Measurements from ENCODE around the gene PI4KB.

PI4KB gene

DNA sequence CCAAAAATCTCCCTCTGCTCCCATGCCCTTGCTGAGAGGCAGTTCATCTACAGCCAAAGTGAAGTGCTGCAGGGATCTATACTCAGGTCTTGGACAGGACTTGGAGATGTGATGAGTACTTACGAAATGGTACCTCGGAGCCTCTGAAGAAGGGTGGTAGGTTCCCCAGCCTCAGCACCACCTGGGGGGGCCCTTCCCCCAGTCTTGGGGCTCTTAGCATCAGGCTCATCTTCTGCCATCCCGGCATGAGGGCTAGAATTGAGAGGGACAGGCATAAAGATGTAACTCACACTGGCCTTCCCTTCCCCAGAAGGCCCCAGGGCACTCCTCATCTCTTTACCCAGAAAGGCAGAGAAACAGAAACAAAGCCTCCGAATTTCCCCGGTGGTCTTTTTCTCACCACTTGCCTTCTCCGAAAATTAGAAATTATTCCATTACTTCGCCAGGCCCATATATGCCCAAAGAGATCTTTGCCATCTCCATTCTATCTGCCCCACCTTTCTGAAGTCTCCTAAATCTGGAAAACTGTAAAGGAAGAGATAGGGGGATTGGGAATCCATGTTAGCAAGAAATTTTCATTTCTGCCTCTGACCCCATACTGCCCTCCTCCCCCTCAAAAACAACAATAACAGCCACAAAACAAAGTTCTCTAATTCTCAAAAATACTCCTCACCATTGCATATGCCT is 19.0 kb upstream of the PI4KB start:
- DNase-seq (ENCODE audit: low spot score), result no peak

DNA sequence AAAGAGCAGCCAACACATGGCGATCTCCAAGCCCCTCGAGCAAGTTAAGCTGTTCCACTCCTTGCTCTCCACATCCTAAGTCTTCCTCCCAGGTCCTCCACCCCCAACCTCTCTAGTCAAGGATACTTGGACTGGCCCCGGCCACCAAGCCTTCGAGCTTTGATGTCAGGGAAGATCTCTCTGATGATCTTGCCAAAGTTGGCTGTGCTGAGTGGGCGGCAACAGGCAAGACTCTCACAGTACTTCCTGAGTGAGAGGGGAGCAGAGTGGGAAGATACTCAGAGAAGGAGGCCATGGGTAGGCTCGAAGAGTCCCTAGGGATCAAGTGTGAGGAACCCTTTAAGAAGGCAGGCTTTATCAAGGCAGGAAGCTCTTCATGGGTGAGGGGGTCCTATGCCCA is 17.1 kb upstream of the PI4KB start:
- DNase-seq (ENCODE audit: low spot score), result no peak

DNA sequence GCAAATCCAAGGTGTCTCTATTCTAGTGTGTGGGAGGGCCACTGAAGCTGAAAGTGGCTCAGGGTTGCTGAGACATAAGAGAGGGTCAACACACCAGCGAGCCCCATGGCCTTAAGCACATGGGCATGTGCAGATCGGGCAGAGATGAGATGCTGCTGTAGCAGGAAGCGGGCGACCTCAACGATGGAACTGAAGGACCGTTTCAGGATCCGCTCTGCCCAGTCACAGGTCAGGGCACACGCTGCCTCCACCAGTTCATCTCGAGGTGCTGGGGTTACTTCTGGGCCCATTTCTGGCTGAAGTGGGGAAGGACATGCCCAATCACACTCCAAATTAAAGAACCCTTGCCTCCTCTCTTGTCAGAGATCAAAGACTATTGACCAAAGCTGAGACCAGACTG is 16.4 kb upstream of the PI4KB start:
- no peak for DNase-seq (ENCODE audit: low spot score)

DNA sequence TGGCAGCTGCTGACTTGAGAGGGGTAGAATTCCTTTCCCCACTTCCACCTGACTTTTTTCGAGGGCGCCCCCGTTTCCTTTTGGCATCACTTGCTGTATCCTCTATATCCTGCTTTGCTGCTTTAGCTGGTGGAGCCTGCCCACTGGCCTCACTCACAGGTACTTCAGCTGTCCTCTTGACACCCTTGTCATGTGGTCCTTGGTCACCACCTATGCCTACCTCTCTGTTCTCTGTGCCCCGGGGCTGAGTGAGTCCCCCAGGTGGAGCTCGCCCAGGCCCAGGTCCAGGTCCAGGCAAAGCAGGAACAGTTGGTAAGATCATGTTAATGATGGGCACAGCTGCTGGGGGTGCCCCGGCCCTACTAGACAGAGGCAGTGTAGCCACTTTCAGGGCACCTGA is 15.4 kb upstream of the PI4KB start:
- no peak for DNase-seq (ENCODE audit: low spot score)

DNA sequence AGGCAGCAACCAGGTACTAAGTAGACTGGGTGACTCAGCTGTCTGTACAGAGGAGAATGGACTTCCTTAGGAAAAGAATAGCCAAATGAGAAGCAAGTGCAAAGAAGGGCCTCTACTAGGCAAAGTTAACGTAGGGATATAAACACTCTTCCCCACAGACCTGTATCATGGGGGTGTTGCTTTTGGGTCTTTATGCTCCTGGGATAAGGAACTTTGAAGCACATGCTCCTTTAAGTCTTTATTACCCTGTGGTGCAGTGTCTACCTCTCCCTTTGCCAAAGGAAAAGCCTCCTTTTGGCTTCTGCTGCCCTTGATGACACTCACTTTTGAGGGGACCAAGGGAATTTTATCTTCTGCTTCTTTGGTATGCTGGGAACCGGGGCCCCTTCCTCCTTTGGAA is 14.8 kb upstream of the PI4KB start:
- no peak for DNase-seq (ENCODE audit: low spot score)

DNA sequence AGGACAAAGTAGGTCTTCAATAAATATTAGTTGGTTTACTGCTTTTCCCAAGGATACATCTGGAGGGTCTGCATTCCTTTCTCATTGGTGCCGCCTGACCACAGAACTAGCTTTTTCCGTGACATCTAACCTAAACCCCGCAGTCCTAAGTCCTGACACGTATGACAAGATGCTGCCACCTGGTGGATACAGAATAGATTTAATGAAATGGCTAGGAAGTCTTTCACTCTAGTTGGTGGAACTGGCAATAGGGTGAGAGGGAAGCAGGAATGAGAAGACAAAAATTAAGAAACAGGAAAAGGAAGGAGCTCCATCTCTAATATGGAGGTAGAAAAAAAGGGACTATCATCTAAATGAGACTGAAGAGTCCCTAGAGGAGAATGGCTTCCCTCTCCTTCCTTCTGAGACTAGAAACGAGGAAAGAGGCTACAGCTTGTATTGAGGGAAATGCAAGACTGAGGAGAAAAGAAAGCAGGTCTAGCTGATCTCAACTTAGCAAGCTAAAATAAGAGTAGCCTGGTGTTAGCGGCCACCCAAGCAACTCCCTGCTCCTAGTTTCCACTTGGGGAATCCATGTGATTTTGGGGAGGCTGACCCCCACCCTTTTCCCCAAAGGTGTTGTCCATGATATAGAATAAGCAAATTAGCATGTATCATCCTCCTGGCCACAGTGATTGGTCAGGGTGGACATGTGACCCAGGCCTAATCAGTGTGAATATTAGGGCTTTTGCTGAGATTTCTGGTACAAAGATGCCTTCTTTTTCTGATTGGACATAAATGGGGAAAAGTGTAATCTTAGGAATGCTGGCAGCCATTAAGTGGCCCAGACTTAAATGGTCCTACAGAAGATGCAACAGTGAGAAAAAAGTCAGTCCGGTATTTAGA is 13.9 kb upstream of the PI4KB start:
- peak; percentile 73 for DNase-seq (ENCODE audit: low spot score)

DNA sequence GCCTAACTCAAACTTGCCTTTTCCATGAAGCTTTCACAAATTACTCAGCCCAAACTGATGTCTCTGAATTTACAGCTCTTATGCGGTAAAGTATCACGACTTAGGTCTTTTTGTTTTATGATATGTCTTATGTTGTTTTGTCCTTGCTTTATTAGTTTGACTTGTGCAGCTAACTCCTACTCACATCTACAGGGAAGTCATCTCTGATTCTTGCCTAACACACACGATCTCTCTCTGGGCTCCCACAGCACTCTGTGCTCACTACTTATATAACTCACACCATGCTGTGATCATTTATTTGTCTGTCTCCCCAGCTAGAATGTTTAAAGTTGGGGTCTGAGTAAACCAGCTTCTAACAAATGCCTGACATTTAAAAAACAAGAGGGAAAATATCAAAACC is 9.3 kb upstream of the PI4KB start:
- DNase-seq (ENCODE audit: low spot score), result no peak

DNA sequence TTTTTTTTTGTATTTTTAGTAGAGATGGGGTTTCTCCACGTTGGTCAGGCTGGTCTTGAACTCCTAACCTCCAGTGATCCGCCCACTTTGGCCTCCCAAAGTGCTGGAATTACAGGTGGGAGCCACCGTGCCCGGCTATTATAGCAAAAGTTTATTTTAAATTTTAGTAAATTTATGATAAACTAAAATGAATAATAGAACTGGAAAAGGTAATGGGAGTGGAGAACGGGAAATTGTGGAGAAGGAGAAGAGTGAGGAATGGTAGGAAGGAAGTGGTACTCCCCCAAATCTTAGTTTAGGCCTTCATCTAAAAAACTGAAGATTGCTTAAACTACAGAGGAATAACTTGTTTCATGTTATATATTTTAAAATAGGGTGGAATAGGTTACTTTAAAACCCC is 7.6 kb upstream of the PI4KB start:
- DNase-seq (ENCODE audit: low spot score), result no peak

DNA sequence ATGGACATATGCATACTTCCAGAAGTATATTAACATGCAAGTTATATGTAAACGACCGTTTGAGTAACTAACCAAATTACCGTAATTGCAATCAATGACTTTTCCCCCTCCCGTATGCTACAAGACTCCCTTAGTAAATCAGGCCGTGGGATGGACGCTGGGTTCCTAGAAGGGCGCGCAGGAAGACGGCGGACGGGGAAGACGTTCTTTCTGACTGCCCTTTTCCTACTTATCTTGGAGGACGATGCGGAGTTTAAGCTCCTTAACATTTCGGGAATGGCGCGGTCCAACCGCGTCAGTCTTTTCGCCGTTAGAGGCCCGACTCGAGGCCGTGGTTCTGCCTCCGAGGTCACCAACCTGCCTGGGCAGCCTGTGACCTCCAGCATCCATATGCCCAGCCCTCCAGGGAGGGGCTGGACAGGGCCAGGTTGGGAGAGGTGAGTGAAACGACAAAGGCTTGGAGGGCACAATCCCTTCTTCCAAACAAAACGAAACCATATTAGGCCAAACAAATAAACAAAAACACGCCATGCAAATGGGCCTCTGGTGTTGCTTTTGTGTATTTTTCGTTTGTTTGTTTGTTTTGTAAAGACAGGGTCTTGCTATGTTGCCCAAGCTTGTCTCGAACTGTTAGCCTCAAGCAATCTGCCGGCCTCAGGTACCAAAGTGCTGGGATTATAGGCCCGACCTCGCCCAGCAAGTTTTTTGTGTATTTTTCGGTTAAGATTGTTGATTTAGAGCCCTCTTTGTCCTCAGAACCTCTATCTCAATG is 873 bp upstream of the PI4KB start:
- DNase-seq (ENCODE audit: low spot score), result peak; percentile 45

DNA sequence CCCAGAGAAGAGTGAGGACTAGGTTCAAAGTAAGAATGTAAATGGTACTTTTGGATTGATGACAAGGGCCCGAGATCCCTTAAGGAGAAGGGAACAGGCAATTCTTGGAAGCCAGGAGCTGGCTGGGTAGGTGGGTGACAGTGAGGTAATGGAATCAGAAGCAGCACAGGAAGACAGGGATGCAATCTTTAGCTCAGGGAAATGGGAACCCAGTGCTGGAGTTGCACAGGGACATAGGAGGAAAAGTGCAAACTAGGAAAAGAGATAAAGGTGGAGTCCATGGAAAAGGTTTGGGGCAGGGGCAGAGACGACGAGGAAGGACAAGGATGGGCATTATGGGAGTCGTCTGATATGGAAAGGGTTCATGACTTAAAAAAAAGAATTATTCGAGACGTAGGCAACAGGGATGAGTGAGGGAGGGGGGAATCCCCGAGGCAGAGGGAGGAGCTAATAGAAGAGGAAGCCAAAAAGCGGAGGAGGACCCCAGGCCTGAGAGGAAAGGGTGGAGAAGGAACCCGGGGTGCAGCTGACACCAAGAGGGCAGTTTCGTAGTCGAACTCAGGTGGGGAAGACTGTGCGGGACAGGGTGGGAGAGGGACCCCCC is 495 bp downstream of the PI4KB start:
- no peak for DNase-seq (ENCODE audit: low spot score)

GRCh38 chr1:151325646-151326429 is 1.4 kb downstream of the PI4KB start:
- DNase-seq (ENCODE audit: low spot score), result no peak

DNA sequence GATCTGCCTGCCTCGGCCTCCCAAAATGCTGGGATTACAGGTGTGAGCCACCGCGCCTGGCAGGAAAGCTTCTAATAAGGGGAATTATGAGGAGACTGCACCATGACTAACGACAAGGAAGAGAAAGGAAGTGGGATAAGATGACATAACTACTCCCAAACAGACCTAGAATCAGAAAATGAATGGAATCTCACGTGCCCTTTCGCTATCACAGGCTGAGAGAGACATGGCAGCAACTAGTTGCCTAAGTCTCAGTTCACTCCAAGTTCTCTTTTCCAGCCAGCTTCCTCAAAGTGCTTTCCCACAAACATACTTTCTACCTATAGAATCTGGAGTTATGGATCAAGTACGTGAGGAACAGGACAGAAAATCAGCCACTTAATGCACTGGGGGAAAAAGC is 2.0 kb downstream of the PI4KB start:
- no peak for DNase-seq (ENCODE audit: low spot score)

- DNase-seq (ENCODE audit: low spot score), result no peak
Measured at GRCh38 chr1:151324390-151324930, 2.8 kb downstream of the PI4KB start.

DNA sequence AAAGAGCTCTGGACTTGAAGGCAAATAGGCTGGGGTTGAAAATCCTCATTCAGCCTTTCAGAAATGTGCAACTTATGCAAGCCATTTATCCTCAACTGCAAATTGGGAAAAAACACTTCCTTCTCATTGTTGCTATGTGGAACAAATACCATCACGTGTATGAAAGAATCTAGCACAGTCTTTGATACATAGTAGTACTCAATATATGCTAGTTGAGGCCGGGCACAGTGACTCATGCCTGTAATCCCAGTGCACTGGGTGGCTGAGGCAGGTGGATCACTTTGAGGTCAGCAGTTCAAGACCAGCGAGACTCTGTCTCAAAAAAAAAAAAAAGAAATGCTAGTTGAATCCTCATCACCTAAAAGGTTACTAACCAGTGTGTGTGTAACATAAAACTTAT is 8.2 kb downstream of the PI4KB start:
- DNase-seq (ENCODE audit: low spot score), result no peak

DNA sequence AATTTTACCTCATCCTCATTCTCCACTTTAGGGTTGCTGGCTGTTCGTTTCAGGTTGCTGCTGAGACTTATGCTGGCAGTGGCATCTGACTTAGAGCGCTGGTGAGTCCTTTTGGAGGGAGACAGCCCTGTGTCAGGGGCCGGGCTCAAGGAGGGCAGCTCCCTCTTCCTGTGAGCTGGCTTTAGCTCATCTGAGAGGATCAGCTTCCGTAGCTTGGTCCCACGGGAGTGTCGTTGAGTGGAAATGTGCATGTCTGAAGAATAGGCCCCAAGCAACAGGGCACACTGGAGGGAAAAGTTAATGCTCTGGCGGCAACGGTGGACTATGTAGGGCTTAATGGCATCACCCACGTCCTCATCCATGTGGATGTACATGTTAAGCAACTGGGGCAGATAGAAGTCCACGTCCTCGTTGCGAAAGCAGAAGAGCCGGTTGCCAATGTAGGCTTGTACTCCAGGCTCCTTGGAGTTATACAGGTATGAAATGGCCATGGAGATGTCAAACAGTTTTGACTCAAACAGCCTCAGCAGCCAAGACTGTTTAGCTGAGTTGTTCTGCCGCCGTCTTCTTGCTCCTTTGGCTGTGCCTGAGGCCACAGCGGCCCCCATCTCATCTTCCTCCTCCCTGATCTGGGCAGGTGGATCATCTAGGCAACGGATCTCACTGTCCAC is 11.5 kb downstream of the PI4KB start:
- peak; percentile 75 for DNase-seq (ENCODE audit: low spot score)

DNA sequence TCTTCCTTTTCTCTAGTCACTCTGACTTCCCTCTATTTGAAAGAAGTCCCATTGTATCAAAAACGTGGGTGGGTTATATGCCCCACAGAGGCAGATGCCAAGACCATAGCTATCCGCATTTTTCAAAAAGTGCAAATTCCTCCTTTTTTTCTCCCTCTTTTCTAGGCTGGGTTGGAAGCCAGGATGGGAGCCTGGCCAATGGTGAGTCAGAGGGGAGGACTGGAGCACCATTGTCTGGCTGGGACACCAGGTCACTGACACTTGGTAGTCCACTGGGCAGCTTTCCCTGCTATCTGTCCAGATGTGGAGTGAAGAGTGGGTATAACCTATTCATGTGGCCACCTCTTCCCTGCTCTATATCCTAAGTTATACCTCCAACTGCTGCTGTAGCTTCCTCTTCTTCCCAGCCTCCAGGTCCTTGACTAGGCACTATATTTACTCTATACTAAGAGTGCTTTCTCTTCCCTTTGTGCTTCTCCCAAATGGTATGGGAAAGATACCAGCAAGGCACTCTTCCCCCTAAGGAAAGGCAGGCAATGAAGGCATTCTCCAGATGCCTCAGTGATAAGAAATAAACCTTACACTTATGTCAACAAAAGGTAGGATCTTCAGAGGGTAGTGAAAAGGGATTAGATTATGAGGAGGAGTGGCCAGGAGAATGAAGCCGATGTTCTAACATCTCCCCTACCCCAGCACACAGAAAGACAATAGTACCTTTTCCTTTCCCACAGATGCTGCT is 12.9 kb downstream of the PI4KB start:
- DNase-seq (ENCODE audit: low spot score), result no peak

DNA sequence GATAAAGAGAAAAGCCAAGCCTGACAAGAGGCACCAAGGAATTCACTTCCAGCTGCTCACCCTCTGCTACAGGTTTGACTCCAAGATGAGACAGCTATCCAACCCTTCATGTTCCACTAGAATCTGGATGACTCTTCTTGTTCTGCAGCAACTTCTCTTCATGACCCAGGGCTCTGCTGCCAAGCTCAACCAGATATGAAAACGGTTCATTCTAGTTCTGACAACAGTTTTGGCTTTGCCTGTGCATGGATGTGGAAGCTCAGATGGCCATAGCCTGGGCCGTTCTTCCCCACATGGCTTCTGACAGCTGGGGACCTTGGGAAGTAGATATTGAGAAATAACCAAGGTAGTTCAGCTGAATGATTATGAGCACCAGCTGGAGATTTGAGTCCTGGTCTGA is 13.7 kb downstream of the PI4KB start:
- DNase-seq (ENCODE audit: low spot score), result no peak

DNA sequence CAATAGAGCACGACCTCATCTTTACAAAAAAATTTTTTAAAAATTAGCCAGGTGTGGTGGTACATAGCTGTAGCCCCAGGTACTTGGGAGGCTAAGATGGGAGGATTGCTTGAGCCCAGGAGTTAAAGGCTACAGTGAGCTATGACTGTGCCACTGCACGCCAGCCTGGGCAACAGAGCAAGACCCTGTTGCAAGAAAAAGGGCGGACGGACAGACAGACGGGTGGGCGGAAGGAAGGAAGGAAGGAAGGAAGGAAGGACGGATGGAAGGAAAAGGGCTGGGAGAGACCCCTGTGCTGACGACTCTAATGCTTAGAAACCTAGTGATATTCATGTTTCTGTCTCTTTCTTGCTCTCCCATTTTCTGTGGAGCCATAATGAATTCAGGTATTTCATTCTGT is 14.4 kb downstream of the PI4KB start:
- no peak for DNase-seq (ENCODE audit: low spot score)

GRCh38 chr1:151312411-151312810 is 14.8 kb downstream of the PI4KB start:
- no peak for DNase-seq (ENCODE audit: low spot score)
